Transverse colon (tissue), 4 donors: ENCODE data around the gene TTYH3.

ENCODE experiments used
- CTCF ChIP-seq, 5 experiments: fragments of 200-600 bp in 3 of 5; fragments of 450-650 bp in 2 of 5; sonication (generic) in 3 of 5; IDR thresholded peaks; 1 replicate in 2 of 5; 2 replicates in 3 of 5; pipeline ENCODE4 v1.5.1; 2016 to 2017; ENCODE audit warnings: antibody characterized with exemption in 5 of 5, inconsistent platforms in 3 of 5, mild to moderate bottlenecking in 2 of 5, moderate library complexity in 1 of 5
- POLR2A ChIP-seq: fragments of 450-650 bp; IDR thresholded peaks from one replicate; pipeline ENCODE4 v1.6.1; 2016; ENCODE audit warnings: antibody characterized with exemption, mild to moderate bottlenecking, moderate library complexity
- POLR2AphosphoS5 ChIP-seq, 3 donors: sonication (generic); formaldehyde crosslinking; IDR thresholded peaks; one replicate each; pipeline ENCODE4 v1.6.1; 2016; ENCODE audit warnings: antibody characterized with exemption in 3 of 3

GRCh38 chr7:2626498-2627117 is 5.2 kb upstream of the TTYH3 start:
- TF ChIP-seq CTCF (IDR thresholded peaks at IDR 0.05) (no peak), POLR2AphosphoS5 (IDR thresholded peaks at IDR 0.05) (peak in 1 of 3 donors; percentile 13), POLR2A (no peak)
